Stromal cell of bone marrow (primary cell): ENCODE results near the gene STEAP2.
"Not testable (repeated sequence)": the region's sequence is repeated elsewhere in the genome, so short reads cannot be mapped to it uniquely, and the experiment has no call there.

Source experiments
- DNase-seq: peaks from one replicate; pipeline ENCODE4 v3.0.0-alpha.2; 2012; ENCODE audit warnings: low read depth

STEAP2 gene

GRCh38 chr7:90238022-90238421 lies 26.5 kb downstream of the STEAP2 start:
- no peak for DNase-seq

- no peak for DNase-seq
These were observed 27.0 kb downstream of the STEAP2 start for GRCh38 chr7:90238583-90238982.

GRCh38 chr7:90239050-90239449 lies 27.5 kb downstream of the STEAP2 start:
- DNase-seq: no peak

GRCh38 chr7:90239625-90240228 lies 28.2 kb downstream of the STEAP2 start:
- no peak for DNase-seq

- DNase-seq: no peak
These were observed 31.0 kb downstream of the STEAP2 start for GRCh38 chr7:90242369-90243168.

GRCh38 chr7:90243556-90243955 lies 32.0 kb downstream of the STEAP2 start:
- no peak for DNase-seq

GRCh38 chr7:90244565-90244908 lies 33.0 kb downstream of the STEAP2 start:
- no peak for DNase-seq

- DNase-seq: peak; percentile 84
These were observed 33.6 kb downstream of the STEAP2 start, which contains the start of gene CFAP69 for GRCh38 chr7:90244909-90245851. CFAP69 (plus strand) TSS chr7:90245174; CDS start chr7:90245425, 251 bp downstream.

GRCh38 chr7:90246171-90246570 lies 34.6 kb downstream of the STEAP2 start:
- DNase-seq: peak; percentile 76

- no peak for DNase-seq
These were observed 37.2 kb downstream of the STEAP2 start for GRCh38 chr7:90248706-90249105.

- DNase-seq: peak; percentile 80
These were observed 39.2 kb downstream of the STEAP2 start for GRCh38 chr7:90250601-90251303.

GRCh38 chr7:90251304-90251635 lies 39.7 kb downstream of the STEAP2 start:
- no peak for DNase-seq

GRCh38 chr7:90256011-90256410 lies 44.5 kb downstream of the STEAP2 start:
- not testable (repeated sequence) for DNase-seq

GRCh38 chr7:90256778-90257177 lies 45.2 kb downstream of the STEAP2 start:
- DNase-seq: no peak

GRCh38 chr7:90261441-90261840 lies 49.9 kb downstream of the STEAP2 start:
- no peak for DNase-seq

GRCh38 chr7:90262438-90262837 lies 50.9 kb downstream of the STEAP2 start:
- DNase-seq: no peak

GRCh38 chr7:90266808-90267207 lies 55.3 kb downstream of the STEAP2 start:
- peak; percentile 92 for DNase-seq

GRCh38 chr7:90267263-90267858 lies 55.8 kb downstream of the STEAP2 start:
- no peak for DNase-seq

- no peak for DNase-seq
These were observed 57.6 kb downstream of the STEAP2 start for GRCh38 chr7:90269163-90269562.

GRCh38 chr7:90270431-90271178 lies 59.1 kb downstream of the STEAP2 start:
- no peak for DNase-seq

- peak; percentile 69 for DNase-seq
These were observed 60.2 kb downstream of the STEAP2 start for GRCh38 chr7:90271753-90272152.
